HG03097 (cell line): ENCODE data around the gene HSFX3.
A peak's percentile ranks its signal among the peaks of the same experiment; 100 is the strongest.
"Not testable (repeated sequence)": the region's sequence is repeated elsewhere in the genome, so short reads cannot be mapped to it uniquely, and the experiment has no call there.

Experiments
- ATAC-seq: cut with Tn5 transposase; IDR thresholded peaks from one replicate; pipeline ENCODE4 v1.9.1; 2021; ENCODE audit not compliant: unreplicated experiment, low FRiP score

The HSFX3 gene

DNA sequence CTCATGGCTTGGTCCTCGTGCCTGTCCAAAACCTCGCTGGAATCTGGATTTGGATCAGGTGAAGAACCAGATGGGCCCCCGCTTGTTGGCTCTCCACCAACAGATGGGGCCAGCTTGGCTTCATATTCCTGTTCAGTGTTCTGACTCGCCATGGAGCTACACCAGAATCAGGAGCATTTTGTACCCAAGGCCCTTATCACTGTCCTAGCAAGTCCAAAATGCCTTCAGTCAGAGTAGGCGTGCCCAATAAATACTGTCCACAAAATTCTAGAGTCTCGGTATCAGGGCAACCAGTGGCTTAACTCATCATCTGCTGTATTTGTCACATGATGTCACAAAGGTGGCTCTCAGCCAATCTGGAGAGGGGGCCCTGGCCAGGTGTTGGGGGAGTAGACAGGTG, at the start of gene HSFX3:
Gene HSFX3 (minus strand): TSS at position 224 of the 400 bp plus-strand sequence. CDS start 72 bp downstream, at position 152.
- not testable (repeated sequence) for ATAC-seq

- ATAC-seq, result not testable (repeated sequence)
Measured at GRCh38 chrX:149598603-149599002, 48.9 kb upstream of the HSFX3 start.

GRCh38 chrX:149595943-149596342, 46.2 kb upstream of the HSFX3 start:
- not testable (repeated sequence) for ATAC-seq

- not testable (repeated sequence) for ATAC-seq
Measured at GRCh38 chrX:149595214-149595613, 45.5 kb upstream of the HSFX3 start, which contains the start of gene HSFX2. HSFX2 (minus strand) TSS chrX:149595314; CDS start chrX:149594700, 614 bp downstream.

- ATAC-seq, result not testable (repeated sequence)
Measured at GRCh38 chrX:149590993-149591392, 41.3 kb upstream of the HSFX3 start.

DNA sequence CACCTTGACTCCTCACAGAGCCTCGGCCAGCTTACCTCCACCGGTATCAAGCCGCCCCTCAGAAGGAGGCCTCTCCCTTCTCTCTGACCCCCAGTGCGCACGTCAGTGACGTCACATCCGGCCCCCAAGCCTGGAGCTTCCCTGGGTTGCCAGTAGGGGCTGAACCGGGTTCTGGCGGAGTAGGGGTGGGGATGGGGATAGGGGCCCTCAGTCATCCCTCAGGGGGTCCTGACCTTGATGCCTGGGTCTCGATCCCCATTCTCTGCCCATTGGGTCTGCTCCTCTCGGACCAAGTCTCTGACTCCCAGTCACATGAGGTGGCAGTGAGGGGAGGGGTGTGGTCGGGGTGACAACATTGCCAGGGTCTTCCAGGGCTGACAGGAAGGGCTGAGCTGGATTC, 37.6 kb upstream of the HSFX3 start, which contains the start of gene MAGEA9B:
Gene MAGEA9B (minus strand): TSS at position 101 of the 400 bp plus-strand sequence. CDS start 4,280 bp downstream, outside the sequence.
- ATAC-seq, result not testable (repeated sequence)

GRCh38 chrX:149585631-149586030, 35.9 kb upstream of the HSFX3 start:
- not testable (repeated sequence) for ATAC-seq

DNA sequence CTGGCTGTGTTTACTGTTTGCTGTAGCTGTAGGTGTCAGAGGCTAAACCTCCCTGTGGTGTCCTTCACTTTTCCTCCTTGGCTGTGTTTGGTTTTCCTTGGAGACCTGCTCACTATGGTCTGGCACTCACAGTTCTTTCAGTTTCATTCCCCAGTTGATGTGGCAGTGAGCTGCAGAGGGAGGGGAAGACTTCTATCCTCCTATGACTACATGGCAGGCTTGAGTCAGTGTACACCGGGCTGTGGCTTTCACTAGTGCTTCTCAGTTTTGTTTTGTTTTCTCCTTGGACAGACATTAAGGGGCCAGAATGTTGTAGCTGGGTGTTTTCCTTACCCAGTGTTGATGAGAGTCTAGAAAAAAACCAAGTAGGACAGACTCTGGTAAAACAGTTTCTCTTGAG, 23.7 kb upstream of the HSFX3 start:
- peak; percentile 100 for ATAC-seq

GRCh38 chrX:149572743-149573142, 23.0 kb upstream of the HSFX3 start:
- no peak for ATAC-seq

DNA sequence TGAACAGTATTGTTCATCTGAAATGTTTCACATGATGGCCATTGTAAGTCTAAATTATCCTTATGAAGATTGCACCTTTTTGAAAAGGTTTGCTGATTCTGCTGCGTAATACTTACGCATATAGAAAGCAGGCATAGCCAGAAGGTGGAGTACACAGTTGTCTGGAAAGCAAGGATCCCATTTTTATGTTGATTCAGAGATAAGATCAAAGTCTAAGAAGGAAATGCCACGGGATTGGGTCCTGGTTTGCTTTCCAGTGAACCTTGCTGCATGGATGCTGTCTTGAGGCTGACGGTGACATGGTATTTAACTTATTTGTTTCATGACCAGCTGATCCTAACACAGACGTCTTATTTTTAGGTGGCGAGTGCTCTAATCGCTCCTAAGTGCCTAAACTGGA, 22.0 kb upstream of the HSFX3 start:
- no peak for ATAC-seq

DNA sequence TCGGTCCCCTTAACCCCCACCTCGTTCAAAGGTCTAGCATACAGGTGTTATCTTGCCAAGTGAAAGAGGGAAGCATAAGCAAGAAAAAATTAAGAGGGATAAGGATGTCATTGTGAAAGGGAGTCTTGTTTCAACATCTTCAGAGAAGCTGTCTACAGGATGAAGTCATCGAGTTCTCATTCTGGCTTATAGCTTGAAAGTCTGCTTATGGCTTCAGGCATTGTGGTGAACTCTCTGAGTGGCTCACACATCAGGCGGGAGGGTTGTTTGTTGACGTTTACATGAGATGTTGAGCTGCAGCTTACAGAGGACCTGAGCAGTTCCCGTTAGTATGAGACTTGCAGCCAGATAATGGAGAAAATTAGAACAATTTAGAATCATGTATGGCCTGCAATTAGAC, 20.9 kb upstream of the HSFX3 start:
- no peak for ATAC-seq

DNA sequence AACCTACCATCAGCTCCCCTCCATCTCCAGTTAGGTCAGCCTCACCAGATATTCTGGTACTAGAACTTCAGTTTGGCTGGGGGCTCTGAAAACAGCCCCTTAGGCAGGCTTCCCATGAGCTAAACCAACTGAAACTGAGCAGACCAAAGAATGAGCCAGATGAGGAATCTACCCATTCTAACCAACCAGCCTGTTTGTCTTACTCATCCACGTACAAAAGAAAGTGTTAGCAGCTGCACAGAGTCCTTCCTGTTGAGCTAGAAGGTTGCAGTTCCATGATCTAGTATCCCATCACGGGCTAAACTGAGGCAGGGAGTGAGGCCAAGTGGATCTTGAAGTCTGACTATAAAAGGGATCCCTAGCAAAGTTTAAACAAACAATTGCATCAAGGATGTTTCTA, 20.0 kb upstream of the HSFX3 start:
- ATAC-seq, result no peak

DNA sequence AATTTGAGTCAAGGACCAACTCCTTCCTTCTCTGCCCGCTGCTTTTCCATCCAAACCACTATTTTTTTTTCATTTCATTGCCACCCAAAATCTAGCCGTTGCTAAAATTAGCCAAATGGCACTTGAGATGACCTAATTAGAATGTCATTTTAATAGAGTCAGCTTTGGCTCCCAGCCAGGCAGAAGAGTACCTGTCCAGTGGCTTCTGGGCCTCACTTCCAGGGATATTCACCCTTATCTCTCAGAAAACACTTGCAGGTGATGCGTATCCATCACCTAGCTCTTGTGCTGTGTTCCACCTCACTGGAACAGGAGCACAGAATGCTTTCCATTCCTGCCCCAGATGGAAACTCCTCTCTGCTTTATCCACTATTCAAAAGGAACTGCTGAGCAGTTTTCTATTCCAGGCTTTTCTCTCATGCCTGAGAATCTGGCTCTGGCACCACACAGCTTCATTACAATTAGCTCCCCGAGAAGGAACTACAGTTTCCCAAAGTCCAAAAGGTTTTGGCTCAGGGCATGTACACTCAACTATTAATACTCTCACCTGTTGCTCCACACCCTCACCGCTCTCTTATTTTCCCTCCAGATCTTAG, 19.1 kb upstream of the HSFX3 start:
- no peak for ATAC-seq

DNA sequence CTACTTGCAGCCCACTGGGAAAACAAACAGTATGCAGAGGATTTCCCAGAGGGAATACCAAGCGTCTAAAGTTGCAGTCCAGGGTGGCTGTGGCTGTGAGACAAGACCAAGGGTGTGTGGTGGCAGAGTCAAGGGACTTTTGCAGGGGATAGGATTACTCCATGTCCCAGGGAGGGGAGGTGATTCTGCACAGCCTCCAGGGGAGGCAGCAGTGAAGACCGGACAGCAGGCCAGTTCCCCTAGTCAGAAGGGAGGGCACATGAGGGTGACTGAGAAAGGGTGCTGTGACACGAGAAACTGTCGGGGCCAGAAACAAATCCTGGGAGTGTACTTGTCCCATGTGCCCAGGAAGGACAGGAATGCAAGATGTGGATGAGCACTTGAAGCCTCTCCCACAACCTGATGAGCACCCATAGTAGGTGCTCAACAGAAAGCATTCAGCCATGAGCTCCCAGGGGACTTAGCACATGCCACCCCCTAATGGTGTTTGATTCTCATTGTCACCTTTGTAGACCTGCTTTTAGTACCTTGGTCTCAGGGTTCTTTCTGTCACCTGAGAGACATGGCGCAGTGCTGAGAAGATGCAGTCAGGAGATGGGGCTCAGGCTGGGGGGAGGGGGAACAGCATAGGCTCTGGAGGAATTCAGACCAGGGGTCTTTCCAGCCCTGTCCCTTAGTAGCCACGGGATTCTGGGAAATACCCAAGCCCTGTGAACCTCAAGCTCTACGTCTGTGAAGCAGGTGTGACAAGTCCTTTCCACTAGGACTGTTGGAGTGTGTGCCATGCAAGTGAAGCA, 18.1 kb upstream of the HSFX3 start:
- ATAC-seq, result no peak

- ATAC-seq, result no peak
Measured at GRCh38 chrX:149563359-149563758, 13.6 kb upstream of the HSFX3 start.

DNA sequence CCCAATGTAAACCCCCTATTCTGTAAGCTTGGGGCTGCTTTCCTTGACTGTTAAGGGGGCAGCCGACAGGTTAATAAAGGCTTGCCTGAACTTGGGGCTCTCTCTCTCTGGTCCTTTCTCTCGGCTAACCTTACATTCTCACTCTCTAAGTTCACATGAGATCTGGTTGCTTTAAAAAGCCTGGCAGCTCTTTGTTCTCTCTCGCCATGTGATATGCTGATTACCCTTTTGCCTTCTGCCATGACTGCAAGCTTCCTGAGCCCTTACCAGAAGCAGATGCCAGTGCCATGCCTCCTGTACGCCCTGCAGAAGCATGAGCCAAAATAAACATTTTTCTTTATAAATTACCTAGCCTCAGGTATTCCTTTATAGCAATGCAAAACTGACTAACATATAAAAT, 5.5 kb upstream of the HSFX3 start:
- not testable (repeated sequence) for ATAC-seq

GRCh38 chrX:149551939-149552248, 2.2 kb upstream of the HSFX3 start:
- not testable (repeated sequence) for ATAC-seq

- ATAC-seq, result not testable (repeated sequence)
Measured at GRCh38 chrX:149551245-149551938, 1.7 kb upstream of the HSFX3 start.

GRCh38 chrX:149550454-149550853, 730 bp upstream of the HSFX3 start:
- not testable (repeated sequence) for ATAC-seq

- not testable (repeated sequence) for ATAC-seq
Measured at GRCh38 chrX:149547782-149548181, 1.9 kb downstream of the HSFX3 start.

DNA sequence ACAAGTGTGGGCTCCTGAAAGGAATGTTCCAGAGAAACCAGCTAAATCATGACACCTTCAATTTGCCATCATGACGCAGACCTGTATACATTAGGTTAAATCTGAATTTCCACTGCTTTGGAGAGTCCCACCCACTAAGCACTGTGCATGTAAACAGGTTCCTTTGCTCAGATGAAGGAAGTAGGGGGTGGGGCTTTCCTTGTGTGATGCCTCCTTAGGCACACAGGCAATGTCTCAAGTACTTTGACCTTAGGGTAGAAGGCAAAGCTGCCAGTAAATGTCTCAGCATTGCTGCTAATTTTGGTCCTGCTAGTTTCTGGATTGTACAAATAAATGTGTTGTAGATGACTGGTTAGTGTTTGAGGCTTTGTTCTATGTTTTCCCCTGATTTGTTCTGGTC, 2.8 kb downstream of the HSFX3 start:
- ATAC-seq, result not testable (repeated sequence)
